Measurements from ENCODE around the gene HELT.
"Not testable (repeated sequence)": the region's sequence is repeated elsewhere in the genome, so short reads cannot be mapped to it uniquely, and the experiment has no call there.

Gene HELT

DNA sequence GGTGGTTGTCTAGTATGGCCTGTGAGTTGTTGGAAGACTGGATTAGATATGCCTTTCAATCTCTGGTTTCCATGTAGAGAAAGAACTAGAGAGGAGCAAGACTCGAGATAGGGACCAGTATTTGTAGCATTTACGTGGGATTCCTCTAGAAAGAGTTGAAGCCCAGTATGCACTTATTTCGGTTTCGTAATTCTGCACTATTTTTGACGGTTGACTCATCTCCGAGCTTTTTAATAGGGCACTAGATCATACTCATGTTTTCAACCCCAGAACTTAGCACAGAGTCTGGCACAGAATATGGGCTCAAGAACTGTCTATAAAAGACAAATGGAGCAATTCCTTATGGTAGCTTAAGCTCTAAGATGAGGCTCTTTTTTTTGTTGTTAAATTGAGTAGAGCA, 15.7 kb downstream of the HELT start:
- Histone ChIP-seq H3K27ac (ENCODE audit: low read depth in 2 of 2, low read length in 2 of 2) (no peak overlapping the region), H3K9me3 (ENCODE audit: control insufficient read depth in 2 of 2, low read length in 2 of 2) (no peaks in the 10 kb centered on the region), H3K27me3 (ENCODE audit: control insufficient read depth in 2 of 2, insufficient read depth in 2 of 2, low read length in 2 of 2) (peaks cover 0 to 4% of the 10 kb centered on the region in 2 donors), H3K4me1 (ENCODE audit: control insufficient read depth in 2 of 2, insufficient read depth in 2 of 2, low read length in 2 of 2) (no peaks in the 10 kb centered on the region), H3K9ac (ENCODE audit: low read depth in 1 of 2, low read length in 2 of 2) (no peak overlapping the region), H3K4me3 (ENCODE audit: low read length in 2 of 2) (no peak overlapping the region), H3K36me3 (ENCODE audit: control insufficient read depth in 2 of 2, insufficient read depth in 2 of 2, low read length in 2 of 2) (no peaks in the 10 kb centered on the region)

DNA sequence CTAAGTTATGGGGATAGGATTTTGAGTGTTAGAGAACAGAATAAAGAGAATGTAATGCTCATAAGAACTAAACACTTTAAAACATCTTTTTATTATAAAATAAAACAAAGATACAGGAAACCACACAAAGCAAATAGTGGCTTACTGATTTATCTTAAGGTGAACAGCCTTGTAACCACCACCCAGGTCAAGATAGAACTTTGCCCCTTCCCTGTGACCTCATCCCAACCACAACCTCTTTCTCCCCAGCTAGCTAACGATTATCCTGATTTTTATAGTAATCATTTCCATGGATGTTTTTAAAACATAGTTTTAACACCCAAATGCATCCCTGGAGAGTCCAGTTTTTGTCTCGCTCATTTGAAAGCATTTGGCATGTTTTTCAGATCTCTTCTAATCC, 17.0 kb downstream of the HELT start:
- Histone ChIP-seq H3K27ac (ENCODE audit: low read depth in 2 of 2, low read length in 2 of 2) (no peak overlapping the region), H3K27me3 (ENCODE audit: control insufficient read depth in 2 of 2, insufficient read depth in 2 of 2, low read length in 2 of 2) (peaks cover 0 to 4% of the 10 kb centered on the region in 2 donors), H3K4me3 (ENCODE audit: low read length in 2 of 2) (no peak overlapping the region), H3K36me3 (ENCODE audit: control insufficient read depth in 2 of 2, insufficient read depth in 2 of 2, low read length in 2 of 2) (no peaks in the 10 kb centered on the region), H3K9me3 (ENCODE audit: control insufficient read depth in 2 of 2, low read length in 2 of 2) (no peaks in the 10 kb centered on the region), H3K4me1 (ENCODE audit: control insufficient read depth in 2 of 2, insufficient read depth in 2 of 2, low read length in 2 of 2) (no peaks in the 10 kb centered on the region), H3K9ac (ENCODE audit: low read depth in 1 of 2, low read length in 2 of 2) (no peak overlapping the region)

DNA sequence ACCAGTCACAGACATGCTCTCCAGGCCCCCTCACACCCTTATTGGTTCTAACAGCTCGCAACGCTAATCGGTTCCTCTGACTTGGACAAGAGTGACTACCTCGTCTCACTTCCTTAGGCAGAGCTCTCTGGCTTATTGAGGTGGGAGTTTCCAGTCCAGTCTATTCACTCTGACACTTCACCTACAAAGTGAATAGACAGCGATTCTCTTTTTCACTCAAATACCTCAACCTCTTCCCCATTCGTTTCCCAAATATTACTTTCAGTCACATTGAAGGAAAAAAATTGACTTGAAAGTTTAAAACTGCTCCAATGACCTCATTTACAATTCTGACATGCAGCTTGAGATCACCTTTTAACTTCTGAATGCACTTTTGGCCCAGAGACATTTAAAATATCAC, 17.7 kb downstream of the HELT start:
- H3K4me3 ChIP-seq (ENCODE audit: low read length in 2 of 2): no peak overlapping the region
- no peaks in the 10 kb centered on the region for H3K36me3 ChIP-seq (ENCODE audit: control insufficient read depth in 2 of 2, insufficient read depth in 2 of 2, low read length in 2 of 2)
- H3K9ac ChIP-seq (ENCODE audit: low read depth in 1 of 2, low read length in 2 of 2): no peak overlapping the region
- no peak overlapping the region for H3K27ac ChIP-seq (ENCODE audit: low read depth in 2 of 2, low read length in 2 of 2)
- H3K4me1 ChIP-seq (ENCODE audit: control insufficient read depth in 2 of 2, insufficient read depth in 2 of 2, low read length in 2 of 2): no peaks in the 10 kb centered on the region
- H3K9me3 ChIP-seq (ENCODE audit: control insufficient read depth in 2 of 2, low read length in 2 of 2): no peaks in the 10 kb centered on the region
- H3K27me3 ChIP-seq (ENCODE audit: control insufficient read depth in 2 of 2, insufficient read depth in 2 of 2, low read length in 2 of 2): peaks cover 0 to 4% of the 10 kb centered on the region in 2 donors

DNA sequence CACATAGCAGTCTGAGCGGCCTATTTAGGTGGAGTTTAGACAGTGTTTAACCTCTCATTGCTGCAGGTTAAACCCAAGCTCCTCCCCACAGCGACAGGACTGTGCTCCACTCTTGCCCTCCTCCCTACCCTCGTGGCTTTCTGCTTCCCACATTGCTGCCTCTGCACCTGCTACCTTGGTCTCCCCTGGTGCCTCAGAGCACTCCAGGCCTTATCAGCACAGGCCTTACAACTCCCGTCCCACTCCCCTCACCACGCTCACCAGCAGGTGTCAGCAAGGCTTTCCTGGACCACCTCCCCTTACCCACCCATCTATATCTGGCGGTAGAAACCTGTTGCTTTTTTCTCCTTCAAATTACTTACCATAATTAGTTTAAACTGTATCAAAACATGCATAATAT, 18.6 kb downstream of the HELT start:
- no peak overlapping the region for H3K9ac ChIP-seq (ENCODE audit: low read depth in 1 of 2, low read length in 2 of 2)
- H3K4me3 ChIP-seq (ENCODE audit: low read length in 2 of 2): no peak overlapping the region
- no peaks in the 10 kb centered on the region for H3K9me3 ChIP-seq (ENCODE audit: control insufficient read depth in 2 of 2, low read length in 2 of 2)
- no peaks in the 10 kb centered on the region for H3K36me3 ChIP-seq (ENCODE audit: control insufficient read depth in 2 of 2, insufficient read depth in 2 of 2, low read length in 2 of 2)
- H3K27ac ChIP-seq (ENCODE audit: low read depth in 2 of 2, low read length in 2 of 2): no peak overlapping the region
- H3K4me1 ChIP-seq (ENCODE audit: control insufficient read depth in 2 of 2, insufficient read depth in 2 of 2, low read length in 2 of 2): no peaks in the 10 kb centered on the region
- no peaks in the 10 kb centered on the region for H3K27me3 ChIP-seq (ENCODE audit: control insufficient read depth in 2 of 2, insufficient read depth in 2 of 2, low read length in 2 of 2)

DNA sequence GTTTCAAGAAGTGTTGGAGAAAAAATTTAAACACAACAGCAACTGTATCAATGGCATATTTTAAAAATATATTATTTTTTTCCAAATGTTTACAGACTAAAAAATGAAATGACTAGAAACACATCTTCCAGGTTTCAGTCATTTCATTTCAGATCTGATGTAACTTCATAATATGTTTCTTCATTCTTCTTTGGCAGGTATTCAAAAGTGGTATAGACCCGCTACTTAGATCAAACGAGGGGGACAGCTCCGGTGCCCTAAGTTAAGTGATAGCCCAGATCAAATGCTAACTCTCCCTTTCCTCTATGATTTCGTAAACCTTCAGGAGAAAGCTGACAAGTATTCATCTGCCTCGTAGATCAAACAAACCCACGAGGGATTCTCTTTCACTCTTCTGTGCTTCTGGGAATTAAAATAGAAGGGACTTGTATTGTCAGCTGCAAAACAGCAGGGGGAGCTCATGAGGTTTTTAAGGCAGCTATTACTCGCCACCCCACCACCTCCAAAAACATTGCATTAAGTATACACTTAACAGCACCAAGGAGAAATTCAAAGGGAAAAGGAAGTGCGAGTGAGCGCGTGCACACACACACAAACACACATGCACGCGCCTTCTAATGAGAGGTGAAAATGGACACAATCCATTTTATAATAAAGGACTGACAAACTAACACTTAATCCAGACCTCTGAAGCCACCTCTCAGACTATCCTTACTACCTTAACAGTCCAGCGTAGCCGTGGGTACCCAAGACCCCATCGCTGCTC, 21.4 kb downstream of the HELT start:
- no peak overlapping the region for H3K4me3 ChIP-seq (ENCODE audit: low read length in 2 of 2)
- H3K4me1 ChIP-seq (ENCODE audit: control insufficient read depth in 2 of 2, insufficient read depth in 2 of 2, low read length in 2 of 2): no peaks in the 10 kb centered on the region
- no peaks in the 10 kb centered on the region for H3K36me3 ChIP-seq (ENCODE audit: control insufficient read depth in 2 of 2, insufficient read depth in 2 of 2, low read length in 2 of 2)
- H3K27ac ChIP-seq (ENCODE audit: low read depth in 2 of 2, low read length in 2 of 2): no peak overlapping the region
- no peaks in the 10 kb centered on the region for H3K9me3 ChIP-seq (ENCODE audit: control insufficient read depth in 2 of 2, low read length in 2 of 2)
- H3K9ac ChIP-seq (ENCODE audit: low read depth in 1 of 2, low read length in 2 of 2): no peak overlapping the region
- no peaks in the 10 kb centered on the region for H3K27me3 ChIP-seq (ENCODE audit: control insufficient read depth in 2 of 2, insufficient read depth in 2 of 2, low read length in 2 of 2)

DNA sequence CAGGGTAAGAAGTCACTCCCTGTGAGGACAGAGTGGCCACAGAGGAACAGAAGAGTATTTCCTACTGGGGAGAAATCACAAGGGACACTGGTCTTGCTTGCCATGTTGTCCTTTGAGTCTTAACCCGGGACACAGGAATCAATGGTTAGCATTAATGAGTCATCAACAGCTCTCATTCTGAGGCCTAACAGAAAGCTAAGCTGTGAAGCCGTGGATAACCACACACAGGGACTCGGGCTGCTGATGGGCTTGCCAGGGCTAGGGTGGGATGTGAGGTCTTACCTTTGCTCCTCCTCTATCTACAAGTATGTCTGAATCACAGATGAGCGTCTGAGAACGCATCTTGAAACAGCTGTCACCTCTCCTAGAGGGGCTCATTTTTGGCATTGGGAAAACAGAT, 22.2 kb downstream of the HELT start:
- H3K36me3 ChIP-seq (ENCODE audit: control insufficient read depth in 2 of 2, insufficient read depth in 2 of 2, low read length in 2 of 2): no peaks in the 10 kb centered on the region
- no peaks in the 10 kb centered on the region for H3K4me1 ChIP-seq (ENCODE audit: control insufficient read depth in 2 of 2, insufficient read depth in 2 of 2, low read length in 2 of 2)
- no peak overlapping the region for H3K4me3 ChIP-seq (ENCODE audit: low read length in 2 of 2)
- H3K9me3 ChIP-seq (ENCODE audit: control insufficient read depth in 2 of 2, low read length in 2 of 2): no peaks in the 10 kb centered on the region
- H3K9ac ChIP-seq (ENCODE audit: low read depth in 1 of 2, low read length in 2 of 2): no peak overlapping the region
- no peak overlapping the region for H3K27ac ChIP-seq (ENCODE audit: low read depth in 2 of 2, low read length in 2 of 2)
- H3K27me3 ChIP-seq (ENCODE audit: control insufficient read depth in 2 of 2, insufficient read depth in 2 of 2, low read length in 2 of 2): no peaks in the 10 kb centered on the region

DNA sequence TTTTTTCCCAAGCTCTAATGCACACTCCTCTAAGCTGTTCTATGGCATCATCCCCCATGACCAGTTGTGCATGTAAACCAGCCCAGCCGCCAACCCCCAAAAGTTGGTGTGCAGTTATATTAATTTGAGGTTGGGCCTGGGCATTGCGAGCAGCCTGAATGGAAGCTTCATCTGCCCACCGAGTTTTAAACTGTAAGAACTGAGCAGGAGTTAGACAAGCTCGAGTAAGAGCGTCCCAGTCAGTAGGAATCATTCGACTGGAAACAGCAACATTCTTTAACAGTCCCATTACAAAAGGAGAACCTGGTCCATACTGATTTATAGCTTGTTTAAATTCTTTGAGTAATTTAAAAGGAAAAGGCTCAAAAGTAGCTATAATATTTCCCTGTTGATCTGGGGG, 32.0 kb downstream of the HELT start:
- H3K27me3 ChIP-seq (ENCODE audit: control insufficient read depth in 2 of 2, insufficient read depth in 2 of 2, low read length in 2 of 2); H3K36me3 ChIP-seq (ENCODE audit: control insufficient read depth in 2 of 2, insufficient read depth in 2 of 2, low read length in 2 of 2); H3K9ac ChIP-seq (ENCODE audit: low read depth in 1 of 2, low read length in 2 of 2); H3K9me3 ChIP-seq (ENCODE audit: control insufficient read depth in 2 of 2, low read length in 2 of 2); H3K4me1 ChIP-seq (ENCODE audit: control insufficient read depth in 2 of 2, insufficient read depth in 2 of 2, low read length in 2 of 2); H3K4me3 ChIP-seq (ENCODE audit: low read length in 2 of 2); H3K27ac ChIP-seq (ENCODE audit: low read depth in 2 of 2, low read length in 2 of 2): not testable (repeated sequence)

DNA sequence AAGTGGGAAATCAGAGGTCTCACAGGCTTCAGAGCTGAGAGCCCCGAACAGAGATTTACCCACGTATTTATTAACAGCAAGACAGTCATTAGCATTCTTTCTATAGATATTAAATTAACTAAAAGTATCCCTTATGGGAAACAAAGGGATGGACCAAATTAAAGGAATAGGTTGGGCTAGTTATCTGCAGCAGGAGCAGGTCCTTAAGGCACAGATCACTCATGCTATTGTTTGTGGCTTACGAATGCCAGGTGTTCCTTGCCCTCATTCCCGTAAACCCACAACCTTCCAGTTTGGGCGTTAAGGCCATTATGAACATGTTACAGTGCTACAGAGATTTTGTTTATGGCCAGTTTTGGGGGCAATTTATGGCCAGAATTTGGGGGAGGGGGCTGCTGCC, 33.0 kb downstream of the HELT start:
- H3K27ac ChIP-seq (ENCODE audit: low read depth in 2 of 2, low read length in 2 of 2); H3K9me3 ChIP-seq (ENCODE audit: control insufficient read depth in 2 of 2, low read length in 2 of 2); H3K27me3 ChIP-seq (ENCODE audit: control insufficient read depth in 2 of 2, insufficient read depth in 2 of 2, low read length in 2 of 2); H3K4me1 ChIP-seq (ENCODE audit: control insufficient read depth in 2 of 2, insufficient read depth in 2 of 2, low read length in 2 of 2); H3K4me3 ChIP-seq (ENCODE audit: low read length in 2 of 2); H3K36me3 ChIP-seq (ENCODE audit: control insufficient read depth in 2 of 2, insufficient read depth in 2 of 2, low read length in 2 of 2); H3K9ac ChIP-seq (ENCODE audit: low read depth in 1 of 2, low read length in 2 of 2): not testable (repeated sequence)

DNA sequence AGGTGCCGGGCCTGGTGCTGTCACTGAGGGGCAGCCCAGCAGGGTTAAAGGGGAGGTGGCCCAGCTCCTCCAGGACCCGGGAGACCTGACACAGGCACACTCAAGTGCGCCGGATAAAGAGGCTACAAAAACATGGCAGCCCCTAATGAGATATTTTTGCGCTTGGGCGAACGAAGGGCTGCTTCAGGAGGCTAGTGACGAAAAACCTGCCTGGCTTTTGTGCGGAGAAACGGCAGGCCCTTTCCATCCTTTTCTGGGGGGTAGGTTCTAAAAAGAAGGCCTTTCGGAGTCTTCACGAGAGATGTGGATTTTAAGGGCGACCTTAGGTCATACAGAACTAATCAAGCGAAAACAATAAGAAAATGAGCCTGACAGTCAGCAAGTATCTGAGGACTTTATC, 35.5 kb downstream of the HELT start:
- Histone ChIP-seq H3K4me1 (ENCODE audit: control insufficient read depth in 2 of 2, insufficient read depth in 2 of 2, low read length in 2 of 2) (no peaks in the 10 kb centered on the region), H3K36me3 (ENCODE audit: control insufficient read depth in 2 of 2, insufficient read depth in 2 of 2, low read length in 2 of 2) (no peaks in the 10 kb centered on the region), H3K27ac (ENCODE audit: low read depth in 2 of 2, low read length in 2 of 2) (no peak overlapping the region)

DNA sequence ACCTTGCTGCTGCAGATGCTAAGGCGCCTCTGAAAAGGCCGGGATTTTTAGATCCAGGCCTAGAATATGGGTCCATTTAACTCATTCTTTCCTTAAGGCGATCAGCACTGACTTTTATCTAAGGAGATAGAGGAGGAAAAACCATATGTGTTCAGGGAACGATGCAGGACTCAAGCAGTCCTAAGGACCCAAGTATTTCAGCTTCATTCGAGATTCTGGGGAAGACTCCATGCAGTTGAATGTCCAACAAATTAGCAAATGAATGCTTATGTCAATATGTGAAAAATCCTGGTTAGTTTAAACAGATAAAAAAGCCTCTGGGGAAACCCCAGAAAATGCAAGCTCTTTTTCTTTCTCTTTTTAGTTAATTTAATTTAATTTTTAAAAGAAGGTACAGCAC, 36.0 kb downstream of the HELT start:
- Histone ChIP-seq H3K4me3 (ENCODE audit: low read length in 2 of 2) (no peak overlapping the region), H3K9me3 (ENCODE audit: control insufficient read depth in 2 of 2, low read length in 2 of 2) (peaks cover 0 to 2% of the 10 kb centered on the region in 2 donors), H3K27ac (ENCODE audit: low read depth in 2 of 2, low read length in 2 of 2) (no peak overlapping the region), H3K9ac (ENCODE audit: low read depth in 1 of 2, low read length in 2 of 2) (no peak overlapping the region), H3K36me3 (ENCODE audit: control insufficient read depth in 2 of 2, insufficient read depth in 2 of 2, low read length in 2 of 2) (no peaks in the 10 kb centered on the region), H3K27me3 (ENCODE audit: control insufficient read depth in 2 of 2, insufficient read depth in 2 of 2, low read length in 2 of 2) (peaks cover 0 to 2% of the 10 kb centered on the region in 2 donors), H3K4me1 (ENCODE audit: control insufficient read depth in 2 of 2, insufficient read depth in 2 of 2, low read length in 2 of 2) (no peaks in the 10 kb centered on the region)

More for the DNA sequence above, 35.5 kb downstream of the HELT start:
- Histone ChIP-seq H3K4me3 (ENCODE audit: low read length in 2 of 2) (no peak overlapping the region), H3K27me3 (ENCODE audit: control insufficient read depth in 2 of 2, insufficient read depth in 2 of 2, low read length in 2 of 2) (peaks cover 0 to 2% of the 10 kb centered on the region in 2 donors), H3K9me3 (ENCODE audit: control insufficient read depth in 2 of 2, low read length in 2 of 2) (peaks cover 0 to 2% of the 10 kb centered on the region in 2 donors), H3K9ac (ENCODE audit: low read depth in 1 of 2, low read length in 2 of 2) (no peak overlapping the region)
